AG20443 (cell line): ENCODE measurements around the gene ULK4.
A peak's percentile ranks its signal among the peaks of the same experiment; 100 is the strongest.
"Not testable (repeated sequence)": the region's sequence is repeated elsewhere in the genome, so short reads cannot be mapped to it uniquely, and the experiment has no call there.

ENCODE experiments used
- DNase-seq: peaks from one replicate; pipeline ENCODE4 v3.0.0; 2012; ENCODE audit warnings: low spot score, mixed read lengths

Gene ULK4

DNA sequence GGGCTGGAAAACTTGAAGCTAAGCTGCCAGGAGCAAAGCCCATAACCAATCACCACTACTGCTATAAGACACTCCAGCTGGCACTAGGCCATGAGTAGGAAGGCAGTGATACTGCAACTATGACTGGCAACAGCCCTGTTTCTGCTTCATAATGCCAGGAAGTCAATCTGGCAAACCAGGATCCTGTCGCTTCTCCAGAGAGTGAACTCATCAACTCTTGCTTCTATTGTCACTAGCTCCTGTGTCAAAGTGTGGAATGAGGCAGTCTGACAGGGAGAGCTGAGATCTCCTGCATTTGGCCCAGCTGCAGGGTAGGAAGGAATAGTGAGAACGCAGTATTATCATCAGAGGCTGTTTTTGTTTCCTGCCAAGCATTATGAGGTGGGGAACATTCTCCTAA, 657.3 kb downstream of the ULK4 start:
- DNase-seq, result no peak

DNA sequence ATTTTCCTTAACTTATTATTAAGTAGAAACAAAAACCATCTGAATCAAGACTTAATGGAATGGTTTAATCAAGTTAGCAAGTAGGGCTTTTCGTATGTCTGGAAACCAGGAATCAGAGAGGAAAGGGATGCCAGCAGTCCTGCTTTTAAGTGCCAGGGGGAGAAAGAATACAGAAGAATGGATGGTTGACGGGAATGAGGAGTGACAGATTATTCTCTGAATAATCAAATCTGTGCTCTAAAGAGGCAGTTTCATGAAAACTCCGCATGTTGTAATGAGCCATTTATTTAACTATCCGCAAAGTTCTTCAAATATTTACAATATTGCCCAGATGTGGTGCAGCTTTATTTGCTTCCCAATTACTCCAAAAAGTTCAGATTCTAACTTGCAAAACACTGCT, 659.6 kb downstream of the ULK4 start:
- DNase-seq, result no peak

DNA sequence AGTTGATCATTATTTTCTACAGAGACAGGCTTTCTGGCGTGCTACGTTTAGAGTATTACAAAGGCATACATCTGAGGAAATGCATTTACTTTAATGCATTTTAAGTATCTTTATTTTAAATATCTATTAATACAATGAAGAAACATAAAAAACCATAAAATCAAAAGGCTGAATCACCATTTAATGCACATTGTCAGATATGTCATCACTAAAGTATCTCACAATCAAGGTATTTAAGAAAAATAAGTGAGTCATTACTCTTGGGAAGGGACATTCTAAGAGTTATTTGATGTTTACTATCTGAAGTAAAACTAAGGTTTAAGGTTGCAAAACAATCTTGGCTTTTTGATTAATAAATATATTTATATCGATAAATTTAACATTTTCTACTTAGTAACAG, 660.4 kb downstream of the ULK4 start:
- no peak for DNase-seq

DNA sequence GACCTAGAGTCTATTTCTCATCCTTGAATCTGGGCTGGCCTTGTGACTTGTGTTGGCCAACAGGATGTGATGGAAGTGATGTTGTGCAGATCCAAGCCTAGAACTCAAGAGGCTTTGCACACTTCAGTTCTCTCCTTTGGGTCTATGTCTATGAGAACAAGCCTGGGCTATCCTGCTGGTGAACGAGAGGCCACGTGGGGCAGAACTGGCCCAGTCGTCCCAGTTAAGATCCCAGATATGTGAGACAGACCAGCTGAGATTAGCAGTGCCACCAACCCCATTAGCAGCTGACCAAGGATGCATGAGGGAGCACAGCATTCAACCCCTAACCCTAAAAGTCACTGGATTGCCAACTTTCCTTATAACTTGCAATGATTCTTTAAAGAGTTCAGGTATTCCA, 662.9 kb downstream of the ULK4 start:
- DNase-seq, result no peak

DNA sequence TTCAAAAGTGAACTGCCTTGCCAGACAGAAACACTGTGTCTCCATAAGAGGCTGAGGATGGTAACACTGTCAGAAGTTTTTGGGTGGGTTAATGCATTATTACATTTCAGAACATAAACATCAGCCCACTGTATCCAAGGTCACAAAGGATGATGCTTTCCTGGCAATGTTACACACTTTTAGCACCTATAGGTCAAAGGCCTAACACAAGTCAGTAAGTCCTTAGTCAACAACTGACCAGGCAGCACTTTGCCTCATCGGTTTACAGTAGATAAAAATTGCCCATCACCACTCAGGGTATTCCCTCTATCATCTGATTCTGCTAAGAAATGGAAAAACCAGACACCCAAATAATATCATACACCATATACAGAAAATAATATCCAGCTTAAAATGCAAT, 664.2 kb downstream of the ULK4 start:
- no peak for DNase-seq

DNA sequence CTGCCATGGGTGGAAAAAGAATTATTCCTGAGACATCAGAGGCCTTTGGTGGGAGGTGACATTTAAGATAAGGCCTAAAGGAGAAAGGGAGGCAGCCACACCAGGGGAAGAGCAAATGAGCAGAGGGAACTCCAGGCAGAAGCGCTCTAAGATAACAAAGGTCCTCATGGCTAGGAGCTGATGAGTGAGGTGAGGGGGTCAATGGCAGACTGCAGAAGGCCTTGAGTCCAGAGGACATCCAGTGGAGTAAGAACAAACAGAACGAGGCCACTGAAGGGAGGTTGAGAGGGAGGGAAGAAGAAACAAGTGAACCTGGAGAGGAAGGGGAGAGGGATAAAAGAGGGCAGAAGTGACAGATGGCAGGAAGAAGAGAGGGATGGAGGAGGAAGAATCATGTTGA, 665.3 kb downstream of the ULK4 start:
- DNase-seq, result no peak

DNA sequence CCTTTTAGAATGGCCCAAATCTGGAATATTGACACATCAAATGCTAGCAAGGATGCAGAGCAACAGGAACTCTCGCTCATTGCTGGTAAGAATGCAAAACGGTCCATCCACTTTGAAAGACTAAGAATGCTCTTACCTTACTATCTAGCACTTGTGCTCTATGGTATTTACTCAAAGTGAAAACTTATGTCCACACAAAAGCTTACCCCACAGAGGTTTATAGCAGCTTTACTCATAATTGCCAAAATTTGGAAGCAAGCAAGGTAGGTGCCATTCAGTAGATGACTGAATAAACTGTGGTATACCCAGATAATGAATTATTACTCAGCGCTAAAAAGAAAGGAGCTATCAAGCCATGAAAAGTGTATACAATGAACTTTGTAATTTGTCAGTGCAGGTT, 666.2 kb downstream of the ULK4 start:
- no peak for DNase-seq

DNA sequence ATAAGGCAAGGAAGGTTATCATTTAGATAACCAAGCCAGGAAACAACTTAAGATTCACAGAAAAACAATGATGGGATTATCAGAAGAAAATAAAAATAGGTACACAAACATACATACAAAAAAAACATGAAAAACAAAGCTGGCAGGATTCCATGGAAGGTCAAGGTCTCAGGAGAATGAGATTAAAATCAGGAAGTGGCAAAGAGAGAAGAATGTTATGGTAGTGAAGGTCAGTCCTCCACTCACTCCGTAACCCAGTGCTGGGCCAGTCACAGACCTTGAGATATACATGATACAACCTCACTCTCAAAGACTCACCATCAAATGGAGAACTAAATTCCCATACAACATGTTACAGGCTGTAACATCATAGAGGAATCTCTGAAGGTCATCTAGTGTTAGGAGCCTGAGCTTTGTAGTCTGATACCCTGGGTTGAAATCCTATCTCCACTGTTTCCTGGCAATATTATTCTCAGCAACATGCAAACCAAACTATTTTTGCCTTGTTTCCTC, 668.7 kb downstream of the ULK4 start:
- DNase-seq, result no peak

DNA sequence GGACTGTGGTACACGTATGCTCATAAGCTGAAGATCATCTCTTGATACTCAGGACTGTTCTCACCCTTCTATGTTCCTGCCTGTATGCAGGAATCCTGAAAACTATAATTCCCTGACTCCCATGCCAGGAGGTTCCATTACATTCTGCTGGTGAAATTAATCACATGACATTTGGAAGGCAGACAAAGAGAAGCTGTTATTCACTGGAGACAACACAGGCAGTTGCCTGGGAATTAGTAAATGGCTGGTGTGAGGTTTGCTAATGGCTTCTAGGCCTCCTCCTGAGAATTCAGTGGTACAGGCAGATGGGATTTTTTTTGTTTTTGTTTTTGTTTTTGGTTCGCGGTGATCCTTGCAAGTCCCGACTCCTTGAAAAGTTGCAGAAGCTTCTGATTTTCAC, 671.2 kb downstream of the ULK4 start:
- no peak for DNase-seq

DNA sequence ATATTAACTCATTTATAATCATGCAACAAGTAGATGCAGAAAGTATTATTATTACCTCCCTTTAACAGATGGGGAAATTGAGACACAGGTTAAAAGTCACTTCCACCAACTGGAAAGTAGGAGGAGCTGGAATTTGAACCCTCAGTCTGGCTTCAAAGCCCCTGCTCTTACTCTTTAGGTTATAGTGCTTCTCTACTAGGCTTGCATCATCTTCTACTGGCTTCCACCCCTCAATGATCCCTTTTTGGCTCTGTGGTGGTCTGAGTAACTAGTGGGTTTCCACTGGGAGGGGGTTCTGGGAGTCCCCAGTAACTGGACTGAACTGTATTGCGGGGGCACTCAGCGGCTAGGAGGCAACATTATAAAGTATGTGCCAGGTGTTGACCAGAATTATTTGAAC, 671.6 kb downstream of the ULK4 start:
- no peak for DNase-seq

DNA sequence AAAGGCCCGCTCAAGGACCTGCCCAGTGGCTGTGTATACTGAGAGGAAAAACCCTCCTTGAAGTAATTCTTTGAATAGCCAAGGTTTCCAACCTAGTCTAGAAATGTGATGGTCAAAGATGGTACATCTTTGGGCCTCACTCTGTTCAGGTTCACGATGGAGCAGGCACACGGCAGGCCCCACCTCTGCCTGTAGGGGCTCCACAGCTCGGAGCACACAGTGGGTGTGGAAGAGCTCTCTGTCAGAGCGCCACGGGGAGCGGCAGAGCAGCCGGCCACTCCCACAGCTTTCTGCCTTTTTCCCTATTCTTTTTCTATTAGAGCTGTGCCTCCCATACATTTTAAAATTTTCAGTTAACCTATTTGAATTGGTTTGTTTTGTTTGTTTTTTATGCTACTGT, 673.1 kb downstream of the ULK4 start:
- no peak for DNase-seq

DNA sequence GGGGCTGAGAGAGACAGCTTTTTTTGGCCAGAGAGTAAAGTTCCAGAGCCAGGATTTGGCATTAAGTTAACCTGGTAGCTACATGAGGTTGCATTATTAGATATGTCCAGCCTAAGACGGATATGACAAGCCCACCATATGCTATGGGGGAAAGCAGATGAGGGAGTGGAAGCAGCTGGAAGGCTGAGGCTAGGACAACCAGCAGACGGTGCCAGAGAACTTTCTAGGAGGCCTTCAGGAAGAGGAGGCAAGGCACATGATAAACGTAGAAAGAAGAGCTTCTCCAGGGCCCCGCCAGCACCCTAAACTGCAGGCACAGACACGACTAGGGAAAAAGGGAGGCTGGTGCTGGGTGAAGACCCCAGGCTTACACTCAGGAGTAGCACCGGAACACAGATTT, 675.6 kb downstream of the ULK4 start:
- DNase-seq, result no peak

DNA sequence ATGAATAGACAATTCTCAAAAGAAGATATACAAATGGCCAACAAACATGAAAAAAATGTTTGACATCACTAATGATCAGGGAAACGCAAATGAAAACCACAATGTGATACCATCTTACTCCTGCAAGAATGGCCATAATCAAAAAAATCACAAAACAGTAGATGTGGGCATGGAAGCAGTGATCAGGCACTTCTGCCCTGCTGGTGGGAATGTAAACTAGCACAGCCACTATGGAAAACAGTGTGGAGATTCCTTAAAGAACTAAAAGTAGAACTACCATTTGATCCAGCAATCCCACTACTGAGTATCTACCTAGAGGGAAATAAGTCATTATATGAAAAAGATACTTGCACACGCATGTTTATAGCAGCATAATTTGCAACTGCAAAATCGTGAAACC, 677.0 kb downstream of the ULK4 start:
- not testable (repeated sequence) for DNase-seq

DNA sequence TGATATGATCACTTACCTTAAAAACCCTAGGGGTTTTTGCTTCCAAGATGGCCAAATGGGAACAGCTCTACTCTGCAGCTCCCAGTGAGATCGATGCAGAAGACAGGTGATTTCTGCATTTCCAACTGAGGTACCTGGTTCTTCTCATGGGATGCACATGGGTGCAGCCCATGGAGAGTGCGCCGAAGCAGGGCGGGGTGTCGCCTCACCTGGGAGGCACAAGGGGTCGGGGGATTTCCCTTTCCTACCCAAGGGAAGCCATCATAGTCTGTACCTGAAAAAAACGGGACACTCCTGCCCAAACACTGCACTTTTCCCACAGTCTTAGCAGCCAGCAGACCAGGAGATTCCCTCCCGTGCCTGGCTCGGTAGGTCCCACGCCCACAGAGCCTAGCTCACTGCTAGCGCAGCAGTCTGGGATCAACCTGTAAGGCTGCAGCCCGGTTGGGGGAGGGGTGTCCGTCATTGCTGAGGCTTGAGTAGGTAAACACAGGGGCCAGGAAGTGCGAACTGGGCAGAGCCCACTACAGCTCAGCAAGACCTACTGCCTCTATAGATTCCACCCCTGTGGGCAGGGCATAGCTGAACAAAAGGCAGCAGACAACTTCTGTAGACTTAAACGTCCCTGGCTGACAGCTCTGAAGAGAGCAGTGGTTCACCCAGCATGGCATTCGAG, 684.0 kb downstream of the ULK4 start:
- DNase-seq, result no peak

DNA sequence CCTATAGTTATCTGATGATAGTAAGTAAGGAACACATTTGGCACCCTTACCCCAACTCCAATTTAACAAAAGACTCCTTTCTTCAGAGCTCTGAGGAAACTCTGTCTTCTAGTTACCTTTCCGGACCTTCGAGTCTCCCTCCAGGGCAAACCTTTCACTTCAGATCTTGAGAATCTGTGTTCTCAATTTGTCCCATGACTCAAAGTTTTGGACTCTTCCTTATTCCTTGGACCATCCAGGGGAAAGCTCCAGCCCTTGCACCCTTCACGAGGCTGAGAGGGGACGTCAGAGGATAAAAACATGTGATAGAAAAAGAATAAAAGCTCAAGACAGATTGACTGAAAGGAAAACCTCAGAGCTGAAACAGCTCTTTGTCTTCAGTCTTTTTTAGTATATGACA, 685.7 kb downstream of the ULK4 start:
- DNase-seq, result no peak

DNA sequence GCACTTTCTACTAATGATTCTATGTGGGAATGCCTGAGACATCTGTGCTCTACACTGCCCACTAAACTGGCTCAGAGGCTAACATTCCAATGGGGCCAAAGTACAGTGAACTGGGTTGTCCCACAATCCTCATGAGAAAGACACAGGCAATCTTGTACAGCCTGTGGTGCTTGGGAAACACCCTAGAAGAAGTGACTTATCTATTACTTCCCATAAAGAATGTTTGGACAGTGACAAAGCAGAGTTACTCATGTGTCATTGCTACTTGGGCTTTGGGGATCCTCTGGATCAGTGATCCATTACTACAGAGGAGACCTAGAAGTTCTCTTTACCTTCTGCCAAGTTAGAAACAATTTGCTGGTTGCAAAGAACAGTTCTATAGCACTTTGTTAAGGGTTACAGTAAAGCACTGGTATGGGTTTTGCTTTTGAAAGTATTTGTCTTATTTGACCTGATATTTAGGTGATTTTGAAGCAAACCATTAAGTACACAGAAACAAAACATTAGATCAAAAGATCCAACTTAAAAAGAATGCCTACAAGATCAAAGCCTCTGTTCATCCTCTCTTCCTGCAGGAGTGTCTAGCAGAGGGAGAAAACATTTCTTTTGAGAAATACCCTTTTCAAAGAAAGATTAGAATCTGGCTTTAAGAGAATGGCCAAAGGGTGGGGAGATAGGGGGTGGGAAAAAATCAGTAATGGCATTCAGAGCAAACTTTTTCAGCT, 686.8 kb downstream of the ULK4 start:
- DNase-seq, result peak; percentile 89

DNA sequence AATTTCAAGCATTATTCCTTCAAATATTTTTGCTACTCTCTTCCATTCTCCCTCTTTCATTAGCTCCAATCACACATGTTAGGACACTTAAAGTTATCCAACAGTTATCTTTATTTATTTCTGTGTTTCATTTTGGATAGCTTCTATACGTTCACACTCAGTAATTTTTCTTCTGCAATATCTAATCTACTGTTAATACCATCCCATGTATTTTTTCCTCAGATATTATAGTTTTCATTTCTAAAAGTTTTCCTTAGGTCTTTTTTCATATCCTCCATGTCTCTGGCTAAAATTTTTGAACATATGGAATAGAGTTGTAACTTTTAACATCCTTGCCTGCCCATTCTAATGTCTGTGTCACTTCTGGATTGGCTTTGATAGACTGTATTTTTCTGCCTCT, 689.2 kb downstream of the ULK4 start:
- DNase-seq, result no peak

DNA sequence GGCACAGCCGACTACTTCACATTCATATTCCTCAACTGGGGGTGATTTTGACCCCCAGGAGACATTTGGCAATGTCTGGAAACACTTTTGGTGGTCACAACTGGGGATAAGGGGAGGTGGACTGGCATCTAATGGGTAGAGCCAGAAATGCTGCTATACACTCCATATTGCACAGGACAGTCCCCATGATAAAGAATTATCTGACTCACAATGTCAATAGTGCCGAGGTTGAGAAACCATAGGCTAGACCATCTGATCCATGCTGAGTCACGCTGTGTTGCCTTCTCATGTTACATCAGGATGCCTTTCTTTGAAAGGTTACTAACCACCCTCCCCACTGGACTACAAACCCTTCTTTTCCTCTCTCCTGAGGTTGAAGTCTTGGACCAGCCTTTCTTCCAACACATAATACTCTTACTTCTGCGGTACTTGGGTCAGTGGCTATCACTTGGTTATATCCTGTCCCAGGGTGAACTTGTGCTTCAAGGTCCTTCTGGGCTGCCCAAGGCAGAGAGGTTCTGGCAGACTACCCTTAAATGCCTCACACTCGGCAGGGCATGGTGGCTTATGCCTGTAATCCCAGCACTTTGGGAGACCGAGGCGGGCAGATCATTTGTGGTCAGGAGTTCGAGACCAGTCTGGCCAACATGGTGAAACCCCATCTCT, 693.8 kb downstream of the ULK4 start:
- DNase-seq, result peak; percentile 84

DNA sequence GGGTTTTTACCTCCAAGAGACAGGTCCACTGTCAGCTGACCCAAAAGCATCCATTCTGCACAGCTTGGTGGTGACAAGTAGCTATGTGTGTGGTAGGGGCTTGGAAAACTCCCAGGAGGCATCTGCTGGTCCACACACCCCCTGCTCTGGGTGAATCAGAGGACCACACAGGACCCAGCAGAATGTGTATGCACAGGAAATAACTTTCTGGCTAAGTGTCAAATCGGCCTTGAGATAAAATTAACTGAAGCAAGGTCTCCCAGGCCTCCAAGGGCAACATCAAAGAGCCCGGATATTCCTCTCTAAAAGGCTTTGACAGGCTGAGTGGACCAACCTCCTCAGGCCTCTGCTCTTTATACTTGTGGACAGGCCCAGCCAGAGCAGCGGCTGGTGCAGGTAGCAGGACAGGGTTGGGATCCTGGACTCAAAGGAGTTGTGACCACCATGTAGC, 696.1 kb downstream of the ULK4 start:
- DNase-seq, result peak; percentile 47

DNA sequence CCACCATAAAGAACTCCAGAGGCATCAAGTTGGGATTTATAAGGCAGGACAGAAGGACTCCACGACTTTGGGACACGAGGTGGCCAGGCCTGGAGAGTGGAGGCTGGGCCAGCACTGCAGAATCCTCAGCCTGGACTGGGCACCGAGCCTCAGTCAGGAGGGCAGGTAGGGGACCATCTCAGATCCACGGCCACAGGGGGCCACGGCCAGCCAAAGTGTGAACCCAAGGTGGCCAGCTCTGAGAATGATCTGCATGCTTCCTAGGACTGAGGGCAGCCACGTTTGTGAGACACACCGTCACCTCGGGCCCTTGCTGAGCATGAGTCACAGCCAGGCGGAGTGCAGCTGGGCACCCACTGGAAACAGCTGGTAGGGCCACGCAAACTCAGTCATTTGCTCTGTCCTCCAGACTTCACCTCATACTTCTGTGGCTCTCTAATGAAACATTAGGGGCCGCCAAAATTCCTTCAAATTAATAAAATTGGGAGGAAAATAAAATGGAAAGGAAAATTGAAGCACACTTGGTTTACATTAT, 696.8 kb downstream of the ULK4 start:
- DNase-seq, result peak; percentile 34

DNA sequence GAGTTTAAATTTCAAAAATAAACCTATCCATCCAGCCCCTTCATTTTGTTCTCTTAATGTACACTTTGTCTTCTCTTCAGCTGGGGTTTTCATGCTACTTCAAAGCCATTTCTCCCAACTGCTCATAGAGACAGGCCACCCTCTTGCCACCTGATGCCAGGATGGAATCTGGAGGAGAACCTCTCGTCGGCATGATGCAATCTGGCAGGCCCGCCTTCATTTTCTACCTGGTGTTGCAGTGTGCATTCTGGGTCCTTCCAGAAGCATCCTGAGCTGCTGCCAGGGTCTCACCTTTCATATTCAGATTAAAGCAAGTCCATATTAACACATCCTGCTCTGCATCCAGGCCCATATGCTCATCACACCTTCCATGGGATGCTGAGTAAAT, 701.8 kb downstream of the ULK4 start:
- DNase-seq, result no peak

DNA sequence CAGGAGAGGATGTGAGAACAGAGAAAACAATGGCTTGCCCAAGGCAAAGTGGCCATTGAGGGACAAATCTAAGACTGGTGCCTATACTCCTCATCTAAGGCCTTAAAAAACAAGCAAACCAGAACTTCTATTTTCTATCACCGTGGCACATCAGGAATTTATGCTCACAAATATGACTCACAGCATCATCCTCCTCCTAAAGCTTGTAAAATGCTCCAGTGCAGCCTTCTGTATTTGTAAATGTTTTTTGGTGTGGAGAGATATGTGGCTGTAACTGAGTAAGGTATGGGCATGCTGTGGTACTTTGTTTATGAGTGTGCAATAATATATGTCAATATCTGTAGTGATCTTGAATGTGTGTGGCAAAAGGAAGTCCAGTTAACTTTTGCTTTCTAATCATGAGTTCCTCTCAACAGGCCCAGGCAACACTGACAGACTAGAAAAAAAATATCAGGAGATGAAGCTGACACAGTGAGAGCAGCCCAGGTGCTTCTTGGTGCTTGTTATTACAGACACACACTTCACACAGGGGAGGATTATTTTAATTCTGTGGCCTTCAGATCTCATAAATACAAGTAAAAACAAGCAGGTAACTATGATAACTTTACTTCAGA, 702.3 kb downstream of the ULK4 start:
- no peak for DNase-seq
